Activated CD4-positive, alpha-beta T cell treated with anti-CD3 and anti-CD28 coated beads, Interleukin-2, amount 10 ng/mL, durations not matched to agents 24 days and 14 days (primary cell): ENCODE results near the gene ANP32A. TPM values are rescaled to one million over a fixed set of nuclear protein-coding genes. Genes with fewer than 3 reads are reported as not detected.
A peak's percentile ranks its signal among the peaks of the same experiment; 100 is the strongest.

Experiments
- DNase-seq: peaks from one replicate; pipeline ENCODE4 v3.0.0; 2022
- H3K27ac Mint-ChIP-seq: one replicate; pipeline ENCODE4 v1.8.0; 2022; ENCODE audit warnings: mild to moderate bottlenecking, mixed read lengths
- H3K27me3 Mint-ChIP-seq: one replicate; pipeline ENCODE4 v1.8.0; 2022; ENCODE audit warnings: mixed read lengths
- H3K36me3 Mint-ChIP-seq: one replicate; pipeline ENCODE4 v1.8.0; 2022; ENCODE audit warnings: low read depth, mild to moderate bottlenecking, mixed read lengths
- H3K4me1 Mint-ChIP-seq: one replicate; pipeline ENCODE4 v1.8.0; 2021; ENCODE audit warnings: mixed read lengths
- H3K4me3 Mint-ChIP-seq: one replicate; pipeline ENCODE4 v1.8.0; 2022; ENCODE audit warnings: mild to moderate bottlenecking, moderate library complexity, mixed read lengths
- H3K9me3 Mint-ChIP-seq: one replicate; pipeline ENCODE4 v1.8.0; 2021; ENCODE audit warnings: mixed read lengths
- intact Hi-C: fragments of 100-400 bp; cut with micrococcal nuclease; formaldehyde crosslinking; loops from one replicate; pipeline ENCODE4 v1.15.1; 2023
- total RNA-seq: library from RNA; stranded (reverse); gene quantifications from 2 replicates; pipeline ENCODE4 v1.2.3, GENCODE V29; 2022

The ANP32A gene
- total RNA-seq, 1 donor from 2014 or later = 280 TPM

DNA sequence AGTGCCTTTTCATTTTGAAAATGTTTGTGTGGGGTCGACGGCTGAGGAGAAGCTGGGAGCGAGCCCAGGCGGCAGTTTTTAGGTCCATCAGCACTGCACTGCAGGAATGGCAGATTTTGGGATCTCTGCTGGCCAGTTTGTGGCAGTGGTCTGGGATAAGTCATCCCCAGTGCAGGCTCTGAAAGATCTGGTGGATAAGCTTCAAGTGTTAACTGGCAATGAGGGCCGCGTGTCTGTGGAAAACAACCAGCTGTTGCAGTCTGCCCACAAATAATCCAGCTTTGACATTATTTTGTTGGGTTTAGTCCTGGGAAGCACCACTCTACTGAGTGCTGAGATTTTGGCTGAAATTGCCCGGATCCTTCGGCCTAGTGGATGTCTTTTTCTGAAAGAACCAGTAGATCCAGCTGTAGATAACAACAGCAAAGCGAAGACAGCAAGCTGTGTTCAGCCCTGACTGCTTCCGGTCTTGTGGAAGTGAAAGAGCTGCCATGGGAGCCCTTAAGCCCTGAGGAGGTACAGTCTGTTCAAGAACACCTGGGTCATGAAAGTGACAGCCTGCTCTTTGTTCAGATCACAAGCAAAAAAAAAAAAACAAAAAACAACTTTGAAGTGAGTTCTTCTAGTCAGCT lies 13.1 kb upstream of the ANP32A start:
- no peaks in the 10 kb centered on the region for H3K36me3 Mint-ChIP-seq
- intact Hi-C loops = loop anchor here (5.0 kb wide), 1 partner anchor 37 kb away; no protein-coding TSS in a partner anchor

DNA sequence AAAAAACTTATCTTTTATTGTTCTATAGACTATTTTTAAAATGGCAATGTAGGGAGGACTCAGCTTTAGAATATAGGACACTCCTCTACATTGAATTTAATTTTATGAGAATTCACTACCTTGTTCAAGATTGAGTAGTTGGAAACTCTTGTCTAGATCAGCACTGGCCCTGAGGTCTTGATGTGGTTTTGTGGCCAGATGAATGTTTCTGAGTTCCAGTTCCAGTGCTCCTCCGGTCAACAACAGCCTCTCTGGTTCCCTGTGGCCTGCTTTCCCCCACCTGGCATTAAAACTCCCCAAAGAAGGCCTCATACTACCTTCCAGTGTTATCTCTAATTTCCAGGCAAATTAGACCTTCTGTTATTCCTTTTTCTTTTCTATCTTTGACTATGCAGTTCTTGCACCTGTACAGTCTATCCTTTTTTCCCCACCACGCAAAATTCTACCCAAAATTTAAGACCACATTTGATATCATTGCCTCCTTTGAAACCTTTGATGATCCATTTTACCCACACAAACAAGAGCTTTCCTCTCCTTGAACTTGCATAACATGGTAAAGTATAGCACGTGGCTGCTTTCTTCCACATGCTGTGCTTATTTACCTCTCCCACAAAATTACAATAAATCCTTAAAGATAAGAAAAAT lies 9.6 kb upstream of the ANP32A start:
- peaks cover 8% of the 10 kb centered on the region for H3K27me3 Mint-ChIP-seq
- intact Hi-C loops = loop anchor here (5.0 kb wide), 1 partner anchor 33 kb away; no protein-coding TSS in a partner anchor
- no peak overlapping the region for H3K27ac Mint-ChIP-seq
- H3K4me1 Mint-ChIP-seq = peaks cover 18% of the 10 kb centered on the region
- peaks cover under 1% of the 10 kb centered on the region for H3K9me3 Mint-ChIP-seq
- H3K4me3 Mint-ChIP-seq = no peak overlapping the region
- H3K36me3 Mint-ChIP-seq = no peaks in the 10 kb centered on the region
- DNase-seq = peak; percentile 10

More for the DNA sequence above, 13.1 kb upstream of the ANP32A start:
- H3K27ac Mint-ChIP-seq = no peak overlapping the region
- H3K27me3 Mint-ChIP-seq = peaks cover 15% of the 10 kb centered on the region
- H3K4me1 Mint-ChIP-seq = peaks cover 18% of the 10 kb centered on the region
- H3K9me3 Mint-ChIP-seq = peaks cover 11% of the 10 kb centered on the region
- DNase-seq = peak; percentile 79
- no peak overlapping the region for H3K4me3 Mint-ChIP-seq

DNA sequence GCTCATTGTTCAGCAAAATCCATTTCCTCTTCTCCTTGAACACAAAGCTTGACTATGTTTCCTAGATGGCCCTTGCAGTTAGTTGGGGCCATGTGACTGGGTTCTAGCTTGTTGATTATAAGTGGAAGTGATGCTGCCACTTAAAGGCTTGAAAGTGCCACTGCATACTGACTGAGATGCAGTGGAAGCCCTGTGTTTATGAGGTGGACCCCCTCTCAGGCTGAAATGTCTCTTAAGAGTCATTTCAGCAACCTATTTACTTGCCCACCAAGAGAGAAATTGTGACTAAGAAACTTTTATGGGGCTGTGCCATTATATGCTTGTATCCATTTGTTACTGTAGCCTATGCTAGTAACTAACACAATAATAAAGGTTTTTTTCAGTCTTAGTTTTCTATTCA lies 8.4 kb upstream of the ANP32A start:
- H3K4me1 Mint-ChIP-seq = peaks cover 15% of the 10 kb centered on the region
- intact Hi-C loops = loop anchor here (1.0 to 10.0 kb wide), 4 partner anchors 8 to 274 kb away; no protein-coding TSS in a partner anchor

GRCh38 chr15:68823561-68823960 lies 2.9 kb upstream of the ANP32A start:
- H3K27ac Mint-ChIP-seq = no peak overlapping the region
- intact Hi-C loops = loop anchor here (10.0 kb wide), 1 partner anchor 269 kb away; no protein-coding TSS in a partner anchor
- peaks cover 16% of the 10 kb centered on the region for H3K4me1 Mint-ChIP-seq
- no peak for DNase-seq
- peaks cover 1% of the 10 kb centered on the region for H3K27me3 Mint-ChIP-seq
- peaks cover 11% of the 10 kb centered on the region for H3K36me3 Mint-ChIP-seq
- no peaks in the 10 kb centered on the region for H3K9me3 Mint-ChIP-seq
- H3K4me3 Mint-ChIP-seq = no peak overlapping the region

More for the DNA sequence above, 8.4 kb upstream of the ANP32A start:
- H3K27me3 Mint-ChIP-seq = peaks cover 8% of the 10 kb centered on the region
- H3K4me3 Mint-ChIP-seq = no peak overlapping the region
- no peaks in the 10 kb centered on the region for H3K9me3 Mint-ChIP-seq
- no peak overlapping the region for H3K27ac Mint-ChIP-seq
- H3K36me3 Mint-ChIP-seq = no peaks in the 10 kb centered on the region
- DNase-seq = peak; percentile 76

GRCh38 chr15:68822818-68823217 lies 2.1 kb upstream of the ANP32A start:
- Mint-ChIP-seq H3K4me3 (peak overlapping the region; percentile 22), H3K27me3 (peaks cover 1% of the 10 kb centered on the region), H3K36me3 (peaks cover 11% of the 10 kb centered on the region), H3K27ac (no peak overlapping the region), H3K9me3 (no peaks in the 10 kb centered on the region), H3K4me1 (peaks cover 16% of the 10 kb centered on the region)
- intact Hi-C loops = loop anchor here (10.0 kb wide), 1 partner anchor 268 kb away; no protein-coding TSS in a partner anchor
- no peak for DNase-seq

GRCh38 chr15:68821841-68822381 lies 1.2 kb upstream of the ANP32A start:
- peaks cover 1% of the 10 kb centered on the region for H3K27me3 Mint-ChIP-seq
- peak overlapping the region; percentile 85 for H3K27ac Mint-ChIP-seq
- H3K9me3 Mint-ChIP-seq = no peaks in the 10 kb centered on the region
- peaks cover 15% of the 10 kb centered on the region for H3K36me3 Mint-ChIP-seq
- peaks cover 19% of the 10 kb centered on the region for H3K4me1 Mint-ChIP-seq
- peak overlapping the region; percentile 93 for H3K4me3 Mint-ChIP-seq
- intact Hi-C loops = loop anchor here (1.0 to 10.0 kb wide), 3 partner anchors 7 to 267 kb away; no protein-coding TSS in a partner anchor
- peak; percentile 71 for DNase-seq

- Mint-ChIP-seq H3K4me3 (peak overlapping the region; percentile 93), H3K27me3 (no peaks in the 10 kb centered on the region), H3K4me1 (peaks cover 23% of the 10 kb centered on the region), H3K27ac (peak overlapping the region; percentile 96), H3K9me3 (no peaks in the 10 kb centered on the region), H3K36me3 (peaks cover 17% of the 10 kb centered on the region)
- intact Hi-C loops = loop anchor here (1.0 to 10.0 kb wide), 3 partner anchors 8 to 267 kb away; no protein-coding TSS in a partner anchor
- peak; percentile 73 for DNase-seq
Observed at GRCh38 chr15:68821190-68821840, 620 bp upstream of the ANP32A start.

DNA sequence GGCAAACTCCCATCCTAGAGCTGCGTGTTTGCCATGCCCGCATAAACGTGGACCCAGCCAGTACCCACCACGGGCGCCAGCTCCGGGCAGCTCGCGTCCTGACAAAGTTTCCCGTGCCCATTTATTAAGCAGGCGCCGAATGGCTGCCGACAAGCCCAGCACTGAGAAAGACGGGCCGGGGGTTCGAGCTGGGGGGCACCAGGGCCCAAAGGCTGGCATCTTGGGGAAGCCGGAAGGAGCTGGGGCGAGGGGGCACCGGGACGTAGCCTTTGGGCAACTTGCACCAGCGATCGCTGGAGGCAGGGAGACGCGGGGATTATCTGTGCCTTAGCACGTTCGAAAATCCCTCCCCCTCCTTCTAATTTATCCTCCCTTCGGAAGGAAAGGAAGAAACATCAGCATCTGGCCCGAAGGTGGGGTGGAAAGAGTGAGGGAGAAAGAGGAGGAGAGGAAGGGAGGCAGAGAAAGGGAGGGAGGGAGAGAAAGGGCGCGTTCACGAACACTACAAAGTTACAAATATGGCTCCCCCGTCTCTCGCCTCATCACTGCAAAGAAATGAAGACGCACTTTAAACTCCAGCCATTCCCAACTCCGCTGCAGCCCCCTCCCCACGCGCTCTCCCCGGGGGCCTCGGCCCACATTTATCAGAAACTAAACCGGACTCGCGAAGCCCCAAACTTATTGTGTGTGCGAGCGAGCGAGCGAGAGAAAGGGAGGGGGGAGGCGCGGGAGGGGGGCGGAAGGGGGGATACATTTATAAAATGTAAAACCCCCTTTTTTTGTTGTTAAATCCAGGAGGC lies 1.0 kb downstream of the ANP32A start:
- Mint-ChIP-seq H3K36me3 (peaks cover 29% of the 10 kb centered on the region), H3K27ac (peak overlapping the region; percentile 96), H3K4me3 (peak overlapping the region; percentile 93), H3K9me3 (no peaks in the 10 kb centered on the region), H3K27me3 (no peaks in the 10 kb centered on the region), H3K4me1 (peaks cover 38% of the 10 kb centered on the region)
- DNase-seq = peak; percentile 79
- intact Hi-C loops = loop anchor here (2.0 to 10.0 kb wide), 3 partner anchors 37 to 542 kb away; partner anchors contain the start of gene FEM1B

- no peaks in the 10 kb centered on the region for H3K27me3 Mint-ChIP-seq
- H3K27ac Mint-ChIP-seq = peak overlapping the region; percentile 96
- intact Hi-C loops = loop anchor here (5.0 kb wide), 1 partner anchor 542 kb away; the partner anchor contains the start of gene FEM1B
- peaks cover 33% of the 10 kb centered on the region for H3K36me3 Mint-ChIP-seq
- DNase-seq = peak; percentile 76
- peaks cover 42% of the 10 kb centered on the region for H3K4me1 Mint-ChIP-seq
- H3K9me3 Mint-ChIP-seq = no peaks in the 10 kb centered on the region
- H3K4me3 Mint-ChIP-seq = peak overlapping the region; percentile 93
Observed at GRCh38 chr15:68818769-68819494, 1.8 kb downstream of the ANP32A start.

- intact Hi-C loops = loop anchor here (5.0 kb wide), 1 partner anchor 541 kb away; the partner anchor contains the start of gene FEM1B
- H3K4me3 Mint-ChIP-seq = peak overlapping the region; percentile 93
- peak overlapping the region; percentile 96 for H3K27ac Mint-ChIP-seq
- peaks cover 44% of the 10 kb centered on the region for H3K4me1 Mint-ChIP-seq
- peak; percentile 91 for DNase-seq
- H3K9me3 Mint-ChIP-seq = no peaks in the 10 kb centered on the region
- H3K27me3 Mint-ChIP-seq = no peaks in the 10 kb centered on the region
- peaks cover 35% of the 10 kb centered on the region for H3K36me3 Mint-ChIP-seq
Observed at GRCh38 chr15:68818066-68818768, 2.5 kb downstream of the ANP32A start.

- H3K4me3 Mint-ChIP-seq = peak overlapping the region; percentile 97
- intact Hi-C loops = loop anchor here (1.0 to 5.0 kb wide), 2 partner anchors 22 to 540 kb away; partner anchors contain the start of gene FEM1B
- H3K4me1 Mint-ChIP-seq = peaks cover 45% of the 10 kb centered on the region
- DNase-seq = peak; percentile 91
- H3K9me3 Mint-ChIP-seq = no peaks in the 10 kb centered on the region
- H3K27me3 Mint-ChIP-seq = no peaks in the 10 kb centered on the region
- peaks cover 36% of the 10 kb centered on the region for H3K36me3 Mint-ChIP-seq
- peak overlapping the region; percentile 97 for H3K27ac Mint-ChIP-seq
Observed at GRCh38 chr15:68817304-68818065, 3.2 kb downstream of the ANP32A start.
